Nephron progenitor cell (in vitro differentiated cells): ENCODE measurements around the gene ACAD8.
A peak's percentile ranks its signal among the peaks of the same experiment; 100 is the strongest.

Source experiments
- DNase-seq: peaks from one replicate; pipeline ENCODE4 v3.0.0; 2021
- H3K27ac Mint-ChIP-seq: 2 replicates; pipeline ENCODE4 v1.8.0; 2021; ENCODE audit warnings: mild to moderate bottlenecking, moderate library complexity, mixed read lengths
- H3K27me3 Mint-ChIP-seq: 2 replicates; pipeline ENCODE4 v1.8.0; 2021; ENCODE audit warnings: mild to moderate bottlenecking, low read depth, mixed read lengths; ENCODE audit not compliant: poor library complexity
- H3K36me3 Mint-ChIP-seq: 2 replicates; pipeline ENCODE4 v1.8.0; 2021; ENCODE audit warnings: low read depth, mixed read lengths
- H3K4me1 Mint-ChIP-seq: 2 replicates; pipeline ENCODE4 v1.8.0; 2021; ENCODE audit warnings: mixed read lengths
- H3K4me3 Mint-ChIP-seq: 2 replicates; pipeline ENCODE4 v1.8.0; 2021; ENCODE audit warnings: mild to moderate bottlenecking, moderate library complexity, mixed read lengths
- H3K9me3 Mint-ChIP-seq: 2 replicates; pipeline ENCODE4 v1.8.0; 2021; ENCODE audit warnings: mild to moderate bottlenecking, moderate library complexity, mixed read lengths
- TF ChIP-seq, protein P1 (sequence below): fragments of 200-600 bp; sonication (generic); IDR thresholded peaks from 2 replicates; pipeline ENCODE4 v1.5.0; 2021; ENCODE audit warnings: antibody characterized with exemption

The ACAD8 gene

DNA sequence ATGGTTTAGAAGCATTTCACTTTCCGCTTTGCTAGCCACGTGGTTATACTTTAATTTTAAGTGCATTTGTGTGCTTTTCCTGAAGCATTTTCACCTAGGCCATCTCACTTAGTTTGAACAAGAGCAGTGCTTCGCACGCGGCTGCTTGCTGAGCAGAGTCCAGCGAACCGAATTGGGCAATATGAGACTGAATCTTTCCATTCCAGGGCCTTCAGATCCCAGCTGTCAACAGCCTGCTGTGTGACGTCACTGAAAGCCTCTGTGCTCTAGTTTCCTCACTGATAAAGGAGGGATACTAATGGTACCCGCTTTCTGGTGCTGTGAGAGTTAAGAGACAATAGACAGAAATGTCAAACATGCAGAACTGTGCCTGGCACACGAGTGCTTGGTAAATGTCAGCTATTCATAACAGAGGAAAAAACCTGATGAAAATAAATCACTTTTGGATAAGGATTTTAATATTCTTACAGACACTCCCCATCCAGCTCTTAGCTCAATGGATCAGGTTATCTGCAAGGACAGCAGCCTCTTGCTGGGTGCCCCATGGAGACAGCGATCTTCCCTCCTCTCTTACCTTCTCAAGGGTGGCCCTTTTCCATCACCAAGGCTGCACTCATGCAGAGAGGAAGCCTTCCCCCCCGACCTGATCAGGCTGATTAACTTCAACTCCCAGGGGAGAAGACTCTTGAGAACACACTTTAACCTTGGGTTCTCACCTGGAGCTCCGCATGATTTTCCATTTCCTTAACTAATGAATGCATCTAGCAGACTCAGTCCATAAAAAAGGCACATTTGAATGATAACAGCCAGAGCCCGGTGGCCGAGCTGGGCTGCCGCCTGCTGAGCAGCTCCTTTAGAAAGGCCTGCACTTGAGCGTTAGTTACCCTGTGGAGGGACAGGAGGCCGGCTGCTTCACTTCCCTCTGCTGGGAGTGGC is 19.3 kb downstream of the ACAD8 start:
- Mint-ChIP-seq H3K4me3 (peak overlapping the region; percentile 45), H3K27me3 (peaks cover 58% of the 10 kb centered on the region)

DNA sequence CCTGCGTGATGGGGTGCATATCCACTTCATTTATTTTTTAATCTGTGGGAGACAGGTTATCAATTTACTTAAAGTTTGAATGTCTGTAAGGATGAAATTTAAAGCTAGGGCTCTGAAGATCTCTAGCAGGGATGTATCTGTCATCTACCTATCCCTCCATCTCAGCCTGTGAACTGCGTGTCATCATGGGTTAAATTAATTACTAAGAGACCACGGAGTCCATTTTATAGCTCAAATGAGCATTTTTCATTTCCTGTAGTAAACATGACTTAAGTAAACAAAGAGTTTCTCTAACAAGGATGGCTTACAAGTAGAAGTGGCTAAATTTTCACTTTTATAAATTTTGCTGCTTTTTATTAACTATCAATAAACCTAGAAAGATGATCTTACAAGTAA is 19.9 kb downstream of the ACAD8 start:
- Mint-ChIP-seq H3K4me1 (peaks cover 47% of the 10 kb centered on the region), H3K4me3 (peak overlapping the region; percentile 45), H3K36me3 (no peaks in the 10 kb centered on the region), H3K27me3 (peaks cover 64% of the 10 kb centered on the region), H3K9me3 (peaks cover 4% of the 10 kb centered on the region), H3K27ac (no peak overlapping the region)
- no peak for DNase-seq
- TF ChIP-seq, protein P1, sequence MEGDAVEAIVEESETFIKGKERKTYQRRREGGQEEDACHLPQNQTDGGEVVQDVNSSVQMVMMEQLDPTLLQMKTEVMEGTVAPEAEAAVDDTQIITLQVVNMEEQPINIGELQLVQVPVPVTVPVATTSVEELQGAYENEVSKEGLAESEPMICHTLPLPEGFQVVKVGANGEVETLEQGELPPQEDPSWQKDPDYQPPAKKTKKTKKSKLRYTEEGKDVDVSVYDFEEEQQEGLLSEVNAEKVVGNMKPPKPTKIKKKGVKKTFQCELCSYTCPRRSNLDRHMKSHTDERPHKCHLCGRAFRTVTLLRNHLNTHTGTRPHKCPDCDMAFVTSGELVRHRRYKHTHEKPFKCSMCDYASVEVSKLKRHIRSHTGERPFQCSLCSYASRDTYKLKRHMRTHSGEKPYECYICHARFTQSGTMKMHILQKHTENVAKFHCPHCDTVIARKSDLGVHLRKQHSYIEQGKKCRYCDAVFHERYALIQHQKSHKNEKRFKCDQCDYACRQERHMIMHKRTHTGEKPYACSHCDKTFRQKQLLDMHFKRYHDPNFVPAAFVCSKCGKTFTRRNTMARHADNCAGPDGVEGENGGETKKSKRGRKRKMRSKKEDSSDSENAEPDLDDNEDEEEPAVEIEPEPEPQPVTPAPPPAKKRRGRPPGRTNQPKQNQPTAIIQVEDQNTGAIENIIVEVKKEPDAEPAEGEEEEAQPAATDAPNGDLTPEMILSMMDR, result no peak

More for the DNA sequence above, 19.3 kb downstream of the ACAD8 start:
- TF ChIP-seq, protein P1, result no peak
- Mint-ChIP-seq H3K9me3 (peaks cover 3% of the 10 kb centered on the region), H3K4me1 (peaks cover 53% of the 10 kb centered on the region), H3K36me3 (no peaks in the 10 kb centered on the region), H3K27ac (no peak overlapping the region)
- no peak for DNase-seq

DNA sequence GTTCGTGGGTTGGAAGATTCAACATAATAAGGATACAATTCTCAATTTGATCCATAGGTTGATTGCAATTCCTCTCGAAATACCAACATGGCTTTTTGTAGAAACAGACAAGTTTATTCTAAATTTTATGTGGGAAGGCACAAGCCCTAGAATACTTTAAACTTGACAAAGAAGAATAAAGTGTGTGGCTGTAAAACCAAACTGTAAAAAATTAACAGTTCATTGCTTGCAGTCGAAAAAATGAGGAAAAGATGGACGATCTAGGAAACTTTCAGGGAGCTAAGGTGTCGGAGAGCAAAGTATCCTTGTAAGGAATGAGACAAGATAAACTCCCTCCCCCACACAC is 21.8 kb downstream of the ACAD8 start:
- H3K4me3 Mint-ChIP-seq, result peak overlapping the region; percentile 78
- peaks cover 5% of the 10 kb centered on the region for H3K36me3 Mint-ChIP-seq
- TF ChIP-seq, protein P1, result no peak
- H3K27ac Mint-ChIP-seq, result no peak overlapping the region
- peaks cover 81% of the 10 kb centered on the region for H3K27me3 Mint-ChIP-seq
- peaks cover 18% of the 10 kb centered on the region for H3K9me3 Mint-ChIP-seq
- peaks cover 45% of the 10 kb centered on the region for H3K4me1 Mint-ChIP-seq
- no peak for DNase-seq

DNA sequence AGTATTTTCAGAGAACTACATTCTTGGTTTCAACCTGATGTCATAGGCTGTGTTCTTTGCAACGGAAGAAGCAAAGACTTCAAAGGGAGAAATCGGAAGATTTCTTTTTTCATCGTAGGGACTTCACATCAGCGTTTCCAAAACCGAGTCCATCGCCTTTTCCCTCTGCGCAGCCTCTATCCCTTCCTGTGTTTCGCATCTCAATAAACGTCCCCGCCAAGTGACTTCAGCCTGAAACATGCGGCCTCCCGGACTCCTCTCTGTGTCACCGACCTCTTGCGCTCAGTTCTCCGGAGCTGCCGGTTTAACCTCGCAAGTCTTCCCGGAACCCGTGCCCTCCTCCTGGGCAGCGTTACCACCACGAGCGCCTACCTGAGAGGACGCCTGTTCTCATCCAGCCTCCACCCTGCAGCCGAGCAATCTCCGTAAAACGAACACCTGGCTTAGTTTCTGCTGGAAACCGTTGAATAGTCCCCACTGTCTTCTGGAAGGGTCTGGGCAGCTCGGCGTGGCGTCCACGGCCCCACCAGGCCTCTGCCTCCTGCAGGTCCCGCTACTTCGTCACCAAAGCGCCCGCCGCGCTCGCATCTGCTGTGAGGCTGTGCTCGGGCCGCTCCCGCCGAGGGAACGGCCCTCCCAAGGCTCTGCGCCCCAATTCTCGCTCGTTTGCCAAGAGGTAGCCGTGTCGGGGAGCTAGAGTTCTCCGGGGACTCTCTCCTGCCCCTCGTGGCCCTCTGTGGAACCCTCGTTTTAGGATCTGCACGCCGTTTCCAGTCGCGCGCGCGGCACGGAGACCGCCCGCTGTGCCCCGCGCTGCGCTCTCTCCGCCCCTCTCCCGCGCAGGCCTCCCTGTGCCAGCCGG is 22.4 kb downstream of the ACAD8 start, which contains the start of gene GLB1L3:
Gene GLB1L3, plus strand, starts transcription at position 846 of the 862 bp plus-strand sequence. CDS start 362 bp downstream, outside the sequence.
- DNase-seq, result peak; percentile 71
- H3K4me3 Mint-ChIP-seq, result peak within 1 kb of the TSS; percentile 90
- peaks cover 79% of the 10 kb centered on the region for H3K27me3 Mint-ChIP-seq
- peaks cover 18% of the 10 kb centered on the region for H3K9me3 Mint-ChIP-seq
- peaks cover 45% of the 10 kb centered on the region for H3K4me1 Mint-ChIP-seq
- peaks cover 5% of the 10 kb centered on the region for H3K36me3 Mint-ChIP-seq
- no peak within 1 kb of the TSS for H3K27ac Mint-ChIP-seq
- TF ChIP-seq, protein P1, result peak; percentile 36

DNA sequence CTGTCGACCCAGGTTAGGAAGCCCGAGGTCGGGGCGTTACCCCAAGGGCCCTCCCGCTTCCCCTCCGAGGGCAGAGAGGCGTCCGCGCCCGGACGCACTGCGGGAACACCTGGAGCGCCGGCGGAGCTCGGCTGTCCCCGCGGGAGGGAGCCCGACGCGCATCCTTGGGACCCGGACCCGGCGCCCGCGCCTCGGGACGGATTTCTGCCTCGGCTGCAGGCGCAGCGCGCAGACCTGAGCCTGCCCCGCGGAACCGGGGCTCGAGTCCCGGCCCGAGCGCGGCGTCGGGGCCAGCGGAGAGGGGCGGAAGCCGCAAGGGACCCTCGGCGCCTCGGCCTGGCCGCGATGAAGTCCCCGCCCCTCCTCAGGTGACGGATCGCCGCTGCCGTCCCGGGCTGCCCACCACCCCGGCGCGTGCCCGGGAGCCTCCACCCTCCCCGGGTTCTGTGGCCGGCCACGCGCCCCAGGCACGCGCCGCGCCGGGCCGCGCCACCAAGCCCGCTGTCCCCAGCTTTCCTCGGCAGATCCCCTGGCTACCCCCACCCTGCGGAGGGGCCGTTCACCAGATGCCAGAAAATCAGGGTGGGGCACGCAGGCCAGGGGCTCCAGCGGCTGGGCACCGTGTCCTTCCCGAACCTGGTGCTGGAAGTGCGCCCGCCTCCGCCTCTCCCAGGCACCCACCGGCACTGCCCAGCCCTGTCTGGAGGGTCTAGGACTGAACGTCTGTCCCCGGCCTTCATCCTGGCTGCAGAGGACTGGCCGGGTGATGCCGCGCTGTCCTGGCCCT is 23.2 kb downstream of the ACAD8 start:
- TF ChIP-seq, protein P1, result no peak
- Mint-ChIP-seq H3K4me3 (peak overlapping the region; percentile 90), H3K36me3 (peaks cover 5% of the 10 kb centered on the region), H3K4me1 (peaks cover 45% of the 10 kb centered on the region), H3K27me3 (peaks cover 74% of the 10 kb centered on the region), H3K27ac (no peak overlapping the region), H3K9me3 (peaks cover 18% of the 10 kb centered on the region)
- peak; percentile 57 for DNase-seq
